GM23338 (cell line): ENCODE measurements around the gene KARS1. TPM values are rescaled to one million over a fixed set of nuclear protein-coding genes. Genes with fewer than 3 reads are reported as not detected.

Source experiments
- ATAC-seq: fragments of 200-7000 bp; cut with Tn5 transposase; 3 replicates; pipeline ENCODE4 v1.9.1; 2020
- DNase-seq: peaks from one replicate; pipeline ENCODE4 v3.0.0-alpha.2; 2015; ENCODE audit warnings: low spot score
- H2AFZ ChIP-seq: fragments of 200-600 bp; sonication (generic); 2 replicates; pipeline ENCODE4 v1.8.0; 2016; ENCODE audit warnings: antibody characterized with exemption, mild to moderate bottlenecking, moderate library complexity
- H3F3A ChIP-seq: fragments of 200-600 bp; sonication (generic); replicated peaks from 2 replicates; pipeline ENCODE4 v1.8.0; 2017; ENCODE audit warnings: antibody characterized with exemption, mixed run types, low read depth
- H3K27ac ChIP-seq: fragments of 200-600 bp; sonication (generic); 2 replicates; pipeline ENCODE4 v1.6.1; 2016; ENCODE audit warnings: low read depth
- H3K27me3 ChIP-seq: fragments of 200-600 bp; sonication (generic); 2 replicates; pipeline ENCODE4 v1.8.0; 2016; ENCODE audit warnings: mild to moderate bottlenecking, mixed run types, moderate library complexity; ENCODE audit not compliant: insufficient read depth
- H3K36me3 ChIP-seq: fragments of 200-600 bp; sonication (generic); 2 replicates; pipeline ENCODE4 v1.8.0; 2016; ENCODE audit warnings: mild to moderate bottlenecking; ENCODE audit not compliant: insufficient read depth
- H3K4me1 ChIP-seq: fragments of 200-600 bp; sonication (generic); 2 replicates; pipeline ENCODE4 v1.8.0; 2016; ENCODE audit warnings: mild to moderate bottlenecking, moderate library complexity; ENCODE audit not compliant: insufficient read depth
- H3K4me2 ChIP-seq: fragments of 200-600 bp; sonication (generic); 2 replicates; pipeline ENCODE4 v1.7.1; 2017; ENCODE audit warnings: mixed run types
- H3K4me3 ChIP-seq: fragments of 200-600 bp; sonication (generic); 2 replicates; pipeline ENCODE4 v1.6.1; 2016; ENCODE audit warnings: mixed run types
- H3K79me2 ChIP-seq: fragments of 200-600 bp; sonication (generic); replicated peaks from 2 replicates; pipeline ENCODE4 v1.8.0; 2017; ENCODE audit warnings: mild to moderate bottlenecking; ENCODE audit not compliant: insufficient read depth
- H3K9me2 ChIP-seq: fragments of 200-600 bp; sonication (generic); 2 replicates; pipeline ENCODE4 v1.8.0; 2017; ENCODE audit not compliant: insufficient read depth
- H4K20me1 ChIP-seq: fragments of 200-600 bp; sonication (generic); replicated peaks from 2 replicates; pipeline ENCODE4 v1.8.0; 2017; ENCODE audit warnings: mild to moderate bottlenecking; ENCODE audit not compliant: insufficient read depth
- H3K27ac Mint-ChIP-seq: 2 replicates; pipeline ENCODE4 v1.8.0; 2020; ENCODE audit warnings: inconsistent platforms, mild to moderate bottlenecking, moderate library complexity, mixed read lengths
- H3K27me3 Mint-ChIP-seq: 3 replicates; pipeline ENCODE4 v1.8.0; 2022; ENCODE audit warnings: low read depth, mild to moderate bottlenecking, moderate library complexity, mixed read lengths, inconsistent platforms; ENCODE audit not compliant: insufficient read depth, poor library complexity
- H3K36me3 Mint-ChIP-seq: 3 replicates; pipeline ENCODE4 v1.8.0; 2021; ENCODE audit warnings: low read depth, mild to moderate bottlenecking, inconsistent platforms, moderate library complexity, mixed read lengths
- H3K4me1 Mint-ChIP-seq: 3 replicates; pipeline ENCODE4 v1.8.0; 2020; ENCODE audit warnings: mild to moderate bottlenecking, inconsistent platforms, mixed read lengths
- H3K4me3 Mint-ChIP-seq: 3 replicates; pipeline ENCODE4 v1.8.0; 2021; ENCODE audit warnings: moderate library complexity, mild to moderate bottlenecking, inconsistent platforms, mixed read lengths
- H3K9me3 Mint-ChIP-seq: 3 replicates; pipeline ENCODE4 v1.8.0; 2020; ENCODE audit warnings: moderate library complexity, mild to moderate bottlenecking, inconsistent platforms, mixed read lengths
- CREB1 ChIP-seq: fragments of 250-450 bp; sonication (Bioruptor Pico); IDR thresholded peaks from 2 replicates; pipeline ENCODE4 v1.5.0; 2020; ENCODE audit warnings: low read depth, mild to moderate bottlenecking, moderate library complexity
- CTCF ChIP-seq, 2 experiments: fragments of 200-600 bp in 1 of 2; sonication (generic) in 1 of 2; conservative IDR thresholded peaks; 2 replicates each; pipeline versions ENCODE4 v1.5.1 to v1.6.1; 2016 to 2017; ENCODE audit warnings: antibody characterized with exemption in 2 of 2, low read depth in 2 of 2, mild to moderate bottlenecking in 2 of 2, moderate library complexity in 1 of 2
- ETS1 ChIP-seq: IDR thresholded peaks from 2 replicates; pipeline ENCODE4 v1.6.1; 2016; ENCODE audit warnings: antibody characterized with exemption
- EZH2 ChIP-seq: fragments of 200-600 bp; sonication (generic); IDR thresholded peaks from one replicate; pipeline ENCODE4 v1.8.0; 2017; ENCODE audit warnings: antibody characterized with exemption, mild to moderate bottlenecking, low read depth; ENCODE audit not compliant: unreplicated experiment
- POLR2AphosphoS5 ChIP-seq: IDR thresholded peaks from 2 replicates; pipeline ENCODE4 v1.6.1; 2016; ENCODE audit warnings: antibody characterized with exemption, low read depth
- REST ChIP-seq: IDR thresholded peaks from one replicate; pipeline ENCODE4 v1.6.1; 2018; ENCODE audit warnings: antibody characterized with exemption; ENCODE audit not compliant: unreplicated experiment
- polyA plus RNA-seq: library from polyadenylated mRNA; unstranded; fragments of >200 nt; fragmentation: Nextera tagmentation; extraction: Ambion mirVana; gene quantifications from 2 replicates; pipeline ENCODE4 v1.2.1, GENCODE V29; 2016
- total RNA-seq: library from RNA; depleted of rRNA; stranded (reverse); fragments of >200 nt; shearing (Covaris generic); gene quantifications from 2 replicates; pipeline ENCODE4 v1.2.3, GENCODE V29; 2014

KARS1 gene
- total and polyA plus RNA-seq, 2 experiments from 2014 or later: 220 to 229 TPM

GRCh38 chr16:75622761-75623605, 24.5 kb downstream of the KARS1 start, which contains the start of gene ADAT1:
TSS of gene ADAT1 (minus strand) at chr16:75623281. CDS start at chr16:75620799, 2,482 bp downstream.
- H3K4me3 Mint-ChIP-seq: peak within 1 kb of the TSS; percentile 97
- Histone ChIP-seq H3K27me3 (no peaks in the 10 kb centered on the region), H3K4me1 (peaks cover 7% of the 10 kb centered on the region; the same call in 1 of the 2 replicates), H3K36me3 (peaks cover 24% of the 10 kb centered on the region), H4K20me1 (no peaks in the 10 kb centered on the region; the same call in 1 of the 2 replicates), H3K79me2 (peaks cover 10% of the 10 kb centered on the region; the same call in 1 of the 2 replicates), H3F3A (peaks cover 6% of the 10 kb centered on the region; the same call in 1 of the 2 replicates), H3K27ac (peak within 1 kb of the TSS; percentile 82), H3K4me3 (peak within 1 kb of the TSS; percentile 69), H2AFZ (peak within 1 kb of the TSS; percentile 14; the same call in 1 of the 2 replicates), H3K4me2 (peak within 1 kb of the TSS; percentile 85), H3K9me2 (no peaks in the 10 kb centered on the region)
- H3K27ac Mint-ChIP-seq: peak within 1 kb of the TSS; percentile 99
- ATAC-seq (peak; percentile 96), DNase-seq (peak; percentile 100)
- TF ChIP-seq EZH2 (no peak), POLR2AphosphoS5 (peak; percentile 96), CREB1 (CRISPR knock-in tag) (peak; percentile 99), ETS1 (peak; percentile 95)
- no peaks in the 10 kb centered on the region for H3K9me3 Mint-ChIP-seq
- H3K27me3 Mint-ChIP-seq: peaks cover 2% of the 10 kb centered on the region
- peaks cover 47% of the 10 kb centered on the region for H3K36me3 Mint-ChIP-seq
- peaks cover 4% of the 10 kb centered on the region for H3K4me1 Mint-ChIP-seq

GRCh38 chr16:75621170-75621477, 26.3 kb downstream of the KARS1 start:
- Mint-ChIP-seq H3K9me3 (no peaks in the 10 kb centered on the region), H3K27me3 (peaks cover 2% of the 10 kb centered on the region), H3K4me1 (peaks cover 4% of the 10 kb centered on the region), H3K4me3 (peak overlapping the region; percentile 97; the same call in 2 of the 3 replicates), H3K36me3 (peaks cover 43% of the 10 kb centered on the region), H3K27ac (no peak overlapping the region)
- Histone ChIP-seq H3K36me3 (peaks cover 16% of the 10 kb centered on the region), H3K4me3 (0 out of 2 replicates have a peak overlapping the region, but pooled peaks have one; percentile 69), H2AFZ (no peak overlapping the region), H3K27me3 (no peaks in the 10 kb centered on the region), H3F3A (peaks cover 6% of the 10 kb centered on the region; the same call in 1 of the 2 replicates), H3K4me1 (peaks cover 7% of the 10 kb centered on the region; the same call in 1 of the 2 replicates), H3K4me2 (no peak overlapping the region), H3K9me2 (no peaks in the 10 kb centered on the region), H4K20me1 (no peaks in the 10 kb centered on the region; the same call in 1 of the 2 replicates), H3K79me2 (peaks cover 10% of the 10 kb centered on the region; the same call in 1 of the 2 replicates), H3K27ac (no peak overlapping the region)
- no peak for TF ChIP-seq REST
- peak; percentile 59 to 64 for TF ChIP-seq CTCF (conservative IDR thresholded peaks at IDR 0.05; ENCODE audit: low read depth in 2 of 2)
- DNase-seq (peak; percentile 51), ATAC-seq (no peak)
